AG09319 (cell line): ENCODE results near the gene HTATIP2.
A peak's percentile ranks its signal among the peaks of the same experiment; 100 is the strongest.

Experiments used
- DNase-seq: peaks from one replicate; pipeline ENCODE4 v3.0.0-alpha.2; 2010; ENCODE audit warnings: low read depth; ENCODE audit errors: extremely low read depth
- TF ChIP-seq, protein P1 (sequence below): IDR thresholded peaks from 2 replicates; pipeline ENCODE4 v1.5.1; 2011; ENCODE audit warnings: low read depth, mild to moderate bottlenecking, inconsistent platforms, low read length, moderate library complexity

The HTATIP2 gene

GRCh38 chr11:20363500-20364340 is at the start of gene HTATIP2:
Gene HTATIP2 (plus strand): TSS chr11:20363714. CDS start chr11:20364238, 524 bp downstream.
- no peak for DNase-seq
- TF ChIP-seq, protein P1, sequence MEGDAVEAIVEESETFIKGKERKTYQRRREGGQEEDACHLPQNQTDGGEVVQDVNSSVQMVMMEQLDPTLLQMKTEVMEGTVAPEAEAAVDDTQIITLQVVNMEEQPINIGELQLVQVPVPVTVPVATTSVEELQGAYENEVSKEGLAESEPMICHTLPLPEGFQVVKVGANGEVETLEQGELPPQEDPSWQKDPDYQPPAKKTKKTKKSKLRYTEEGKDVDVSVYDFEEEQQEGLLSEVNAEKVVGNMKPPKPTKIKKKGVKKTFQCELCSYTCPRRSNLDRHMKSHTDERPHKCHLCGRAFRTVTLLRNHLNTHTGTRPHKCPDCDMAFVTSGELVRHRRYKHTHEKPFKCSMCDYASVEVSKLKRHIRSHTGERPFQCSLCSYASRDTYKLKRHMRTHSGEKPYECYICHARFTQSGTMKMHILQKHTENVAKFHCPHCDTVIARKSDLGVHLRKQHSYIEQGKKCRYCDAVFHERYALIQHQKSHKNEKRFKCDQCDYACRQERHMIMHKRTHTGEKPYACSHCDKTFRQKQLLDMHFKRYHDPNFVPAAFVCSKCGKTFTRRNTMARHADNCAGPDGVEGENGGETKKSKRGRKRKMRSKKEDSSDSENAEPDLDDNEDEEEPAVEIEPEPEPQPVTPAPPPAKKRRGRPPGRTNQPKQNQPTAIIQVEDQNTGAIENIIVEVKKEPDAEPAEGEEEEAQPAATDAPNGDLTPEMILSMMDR, result no peak

- TF ChIP-seq, protein P1, result no peak
- no peak for DNase-seq
These were observed 47.7 kb upstream of the HTATIP2 start for GRCh38 chr11:20315800-20316199.

- DNase-seq, result no peak
- TF ChIP-seq, protein P1, result no peak
These were observed 42.3 kb upstream of the HTATIP2 start for GRCh38 chr11:20321177-20321576.

DNA sequence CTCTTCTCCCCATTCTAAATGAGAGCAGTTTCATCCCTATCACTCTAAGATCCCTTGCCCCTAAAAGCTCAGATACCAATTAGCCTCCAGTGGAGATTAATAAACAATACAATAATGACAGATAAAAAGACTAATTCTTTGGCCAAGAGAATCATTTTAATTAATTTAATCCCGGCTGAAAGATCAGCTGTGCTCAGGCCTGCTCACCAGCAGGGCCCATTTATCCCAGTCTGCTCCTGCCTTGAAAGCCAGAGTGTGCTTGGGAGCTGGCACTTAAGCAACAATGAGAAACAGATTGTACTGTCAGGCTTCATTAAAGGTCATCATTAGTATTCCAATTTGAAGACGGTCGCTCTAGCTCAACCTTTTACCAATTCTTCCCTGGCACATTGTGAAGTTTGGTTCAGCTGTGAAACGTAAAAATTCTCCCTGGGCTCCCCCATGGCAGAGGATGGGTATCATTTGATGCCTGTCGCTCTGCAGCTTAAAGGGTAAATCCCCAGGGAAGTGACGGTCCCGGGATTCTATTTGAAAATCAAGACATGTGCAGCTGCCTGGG is 36.1 kb upstream of the HTATIP2 start:
- TF ChIP-seq, protein P1, result no peak
- no peak for DNase-seq

DNA sequence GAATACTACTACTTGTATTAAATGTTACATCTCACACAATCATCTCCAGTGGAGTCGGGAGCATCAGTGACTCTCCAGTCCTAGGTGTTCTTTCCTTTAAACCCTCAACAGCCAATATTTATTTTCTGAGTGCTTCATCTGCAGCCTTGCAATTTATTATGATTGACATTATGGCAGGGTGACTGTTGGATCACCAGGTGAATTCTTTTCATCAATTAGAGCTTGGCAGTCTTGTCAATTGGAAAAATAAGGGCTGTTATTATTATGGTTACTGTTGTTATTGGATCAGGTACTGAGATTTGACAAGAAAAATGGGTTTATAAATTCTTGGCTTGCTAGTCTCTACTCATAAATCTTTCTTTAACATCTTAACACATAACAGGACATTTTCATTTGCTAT is 27.5 kb upstream of the HTATIP2 start:
- DNase-seq, result no peak
- TF ChIP-seq, protein P1, result no peak

DNA sequence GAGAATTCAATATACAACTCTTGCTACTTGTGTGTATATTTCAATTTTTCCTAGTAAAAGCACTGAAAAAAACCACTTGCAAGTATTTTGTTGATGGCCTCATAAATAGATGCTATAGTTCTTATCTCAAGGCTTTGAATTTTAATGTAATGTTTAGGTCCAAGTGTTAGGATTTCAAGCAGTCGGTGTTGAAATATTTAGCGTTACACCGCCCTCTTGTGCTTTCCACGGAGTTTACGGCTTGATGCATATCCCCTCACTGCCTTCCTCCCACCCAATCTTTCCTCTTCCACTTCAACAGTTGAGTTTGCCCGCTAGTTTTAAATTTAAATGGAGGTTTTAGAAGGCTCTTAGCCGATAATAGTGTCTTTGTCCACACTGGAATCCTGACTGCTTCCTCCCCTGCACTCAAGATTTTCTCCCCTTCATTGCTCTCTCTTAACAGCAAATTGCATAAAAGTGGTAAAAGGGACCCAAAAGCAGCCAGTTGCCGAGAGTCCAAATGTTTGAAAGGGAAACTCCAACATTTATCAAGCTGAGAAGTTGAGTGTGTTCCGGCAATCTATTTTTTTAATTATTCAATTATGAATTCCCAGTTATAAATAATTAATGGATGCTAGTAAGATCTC is 25.9 kb upstream of the HTATIP2 start:
- DNase-seq, result no peak
- TF ChIP-seq, protein P1, result peak; percentile 22
